Measurements from ENCODE around the gene LRRC2.

The LRRC2 gene

GRCh38 chr3:46466273-46466672, 99.8 kb downstream of the LRRC2 start:
- no peak overlapping the region for H3K4me3 ChIP-seq (ENCODE audit: low read depth, low read length)
- no peak for TF ChIP-seq CTCF (IDR thresholded peaks at IDR 0.05; ENCODE audit: low read depth, low read length)
